NCI-H460 (cell line): ENCODE results near the gene SUMF1. TPM values are rescaled to one million over a fixed set of nuclear protein-coding genes. Genes with fewer than 3 reads are reported as not detected.

Experiments
- DNase-seq: peaks from one replicate; pipeline ENCODE4 v3.0.0-alpha.2; 2016; ENCODE audit warnings: low read depth; ENCODE audit errors: extremely low read depth
- total RNA-seq: library from RNA; depleted of rRNA; stranded (reverse); fragments of >200 nt; shearing (Covaris generic); gene quantifications from 2 replicates; pipeline ENCODE4 v1.2.3, GENCODE V29; 2014

Gene SUMF1
- total RNA-seq, 1 experiment from 2014 or later: 16.9 TPM

DNA sequence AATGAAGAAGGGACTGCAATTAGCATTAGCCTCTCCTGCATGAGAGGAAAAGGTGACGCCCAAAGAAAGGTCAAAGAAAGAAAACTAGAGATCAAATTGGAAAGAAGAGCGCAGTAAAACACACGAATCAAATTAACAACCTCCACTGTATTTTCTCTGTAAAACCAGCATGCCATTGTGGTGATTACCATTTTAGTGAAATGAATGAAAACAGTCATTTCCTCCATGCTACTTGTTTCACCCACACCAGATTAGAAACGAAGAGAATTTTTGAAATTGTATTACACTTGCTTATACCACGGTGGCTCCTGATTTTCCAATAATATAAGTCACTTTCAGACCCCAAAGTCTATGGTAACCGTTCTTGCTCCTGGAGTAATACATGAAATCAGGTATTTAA is 71.6 kb downstream of the SUMF1 start:
- no peak for DNase-seq

DNA sequence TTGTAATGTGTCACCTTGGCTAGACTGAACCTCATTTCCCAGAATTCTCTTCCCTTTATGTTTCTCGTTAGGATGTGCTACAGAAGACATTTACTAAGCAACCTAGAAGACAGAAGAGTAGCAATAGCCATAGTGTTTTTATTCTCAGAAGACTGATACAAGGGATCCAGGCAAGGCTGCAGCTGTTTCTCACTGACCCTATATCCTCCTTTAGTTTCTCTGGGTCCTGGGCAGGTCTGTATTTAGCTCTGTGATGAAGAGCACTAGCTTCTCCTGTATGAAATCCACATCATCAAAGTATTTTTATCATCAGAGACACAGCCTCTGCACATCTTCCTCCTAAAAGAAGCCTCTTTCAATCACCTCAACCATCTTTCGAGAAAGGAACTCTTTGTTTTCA is 72.5 kb downstream of the SUMF1 start:
- DNase-seq: no peak

DNA sequence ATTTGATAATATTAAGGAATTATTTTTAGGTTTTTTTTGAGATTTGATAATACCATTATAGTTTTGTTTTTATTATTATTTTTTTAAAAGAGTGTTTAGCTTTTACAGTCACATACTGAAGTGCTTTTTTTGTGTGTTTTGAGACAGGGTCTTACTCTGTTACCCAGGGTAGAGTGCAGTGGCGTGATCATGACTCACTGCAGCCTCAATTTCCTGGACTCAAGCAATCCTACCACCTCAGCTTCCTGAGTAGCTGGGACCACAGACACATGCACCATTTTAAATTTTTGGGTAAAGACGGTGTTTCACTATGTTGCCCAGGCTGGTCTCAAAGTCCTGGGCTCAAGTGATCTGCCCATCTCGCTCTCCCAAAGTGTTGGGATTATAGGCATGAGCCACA is 73.0 kb downstream of the SUMF1 start:
- no peak for DNase-seq

GRCh38 chr3:4392992-4393391 is 74.1 kb downstream of the SUMF1 start:
- DNase-seq: no peak

GRCh38 chr3:4387210-4388204 is 79.6 kb downstream of the SUMF1 start:
- no peak for DNase-seq

- DNase-seq: no peak
Observed at GRCh38 chr3:4385201-4385600, 81.9 kb downstream of the SUMF1 start.

- DNase-seq: no peak
Observed at GRCh38 chr3:4380013-4380412, 87.1 kb downstream of the SUMF1 start.

DNA sequence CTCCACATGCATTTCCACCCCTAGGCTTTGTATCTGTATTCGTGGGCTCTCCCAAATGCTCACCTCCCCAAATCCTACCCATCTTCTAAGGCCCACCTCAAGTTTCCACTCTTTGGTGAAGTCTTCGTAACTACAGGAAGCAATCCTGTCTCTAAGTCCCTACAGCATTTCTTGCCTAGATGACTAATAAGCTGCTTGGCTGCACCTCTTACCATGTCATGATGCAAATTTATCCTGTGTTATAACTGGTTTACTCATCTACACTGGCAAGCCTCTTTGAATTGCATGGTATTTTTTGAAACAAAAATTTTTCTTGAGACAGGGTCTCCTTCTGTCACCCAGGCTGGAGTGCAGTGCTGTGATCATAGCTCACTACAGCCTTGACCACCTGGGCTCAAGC is 90.6 kb downstream of the SUMF1 start:
- no peak for DNase-seq

- DNase-seq: no peak
Observed at GRCh38 chr3:4375911-4376310, 91.2 kb downstream of the SUMF1 start.

GRCh38 chr3:4373669-4374068 is 93.4 kb downstream of the SUMF1 start:
- no peak for DNase-seq

- no peak for DNase-seq
Observed at GRCh38 chr3:4362523-4362922, 104.5 kb downstream of the SUMF1 start.

DNA sequence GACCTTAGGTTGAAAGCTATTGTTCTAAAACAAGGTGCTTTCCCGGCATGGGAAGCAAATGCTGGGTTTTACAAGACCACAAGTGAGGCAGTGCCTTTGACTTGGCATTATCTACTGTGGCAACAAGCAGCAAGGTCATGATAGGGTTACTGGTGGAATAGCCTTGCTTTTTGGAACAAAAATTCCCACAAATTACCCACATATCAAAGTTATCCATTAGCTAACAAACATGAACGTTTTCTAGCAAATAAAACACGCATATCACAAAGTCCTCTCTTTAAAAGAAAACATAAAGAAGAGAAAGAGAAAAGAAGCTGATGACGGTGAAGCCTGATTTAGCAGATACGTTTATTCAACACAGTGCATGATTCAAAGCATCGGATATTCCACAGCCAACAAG is 106.3 kb downstream of the SUMF1 start:
- DNase-seq: no peak

- DNase-seq: no peak
Observed at GRCh38 chr3:4359805-4360502, 107.1 kb downstream of the SUMF1 start.

GRCh38 chr3:4358273-4358672 is 108.8 kb downstream of the SUMF1 start:
- no peak for DNase-seq

DNA sequence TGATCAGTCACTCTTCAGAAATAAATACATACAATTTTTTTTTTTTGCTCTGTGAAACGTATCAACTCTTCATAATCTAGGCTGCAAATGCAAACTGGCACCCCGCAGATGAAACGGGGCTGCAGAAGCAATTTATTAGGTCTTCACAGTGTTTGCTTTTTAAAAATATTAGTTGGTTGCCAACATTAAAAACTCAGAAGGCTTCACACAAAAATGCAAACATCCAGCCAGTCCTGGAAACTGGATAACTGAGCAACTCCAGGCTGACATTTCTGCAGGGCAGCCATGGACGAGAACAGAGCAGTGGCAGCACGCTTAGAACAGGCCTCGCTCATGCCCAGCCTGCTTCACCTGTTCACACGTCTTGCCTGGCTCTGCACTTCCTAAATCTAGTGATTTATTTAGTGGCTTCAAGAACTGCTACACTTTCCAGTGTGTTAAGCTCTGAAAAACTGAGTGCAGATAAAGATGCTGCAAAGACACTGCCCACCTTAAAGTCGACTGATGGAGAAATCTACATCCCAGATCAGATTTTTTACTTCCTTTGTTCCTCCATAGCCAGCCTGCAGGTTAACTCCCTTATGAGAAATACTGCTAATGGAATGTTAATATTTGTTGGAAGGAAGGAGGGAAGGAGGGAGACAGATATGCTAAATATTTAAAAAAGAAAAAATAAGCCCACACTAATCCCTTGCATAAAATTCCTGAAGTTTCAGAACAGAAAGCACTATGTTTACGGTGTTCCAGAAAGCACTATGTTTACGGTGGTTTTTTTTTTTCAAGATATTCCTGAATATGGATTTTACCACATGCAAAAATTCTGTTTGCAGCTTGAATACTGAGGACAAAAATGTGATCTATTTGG is 110.3 kb downstream of the SUMF1 start:
- no peak for DNase-seq

DNA sequence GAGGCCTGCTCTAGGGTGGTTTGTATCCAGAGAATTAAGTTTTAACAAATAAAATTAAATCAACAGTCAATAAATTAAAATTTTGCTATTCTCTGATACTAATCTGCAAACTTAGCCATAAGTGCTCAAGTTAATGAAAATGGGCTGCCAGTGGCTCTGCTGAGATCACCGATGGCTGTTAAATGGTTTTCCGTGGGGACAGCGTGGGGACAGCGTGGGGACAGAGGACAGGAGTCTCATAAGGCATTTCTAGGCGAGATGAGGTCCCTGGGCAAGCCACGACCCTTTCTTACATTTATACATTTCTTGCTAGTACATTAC is 110.9 kb downstream of the SUMF1 start:
- DNase-seq: no peak

DNA sequence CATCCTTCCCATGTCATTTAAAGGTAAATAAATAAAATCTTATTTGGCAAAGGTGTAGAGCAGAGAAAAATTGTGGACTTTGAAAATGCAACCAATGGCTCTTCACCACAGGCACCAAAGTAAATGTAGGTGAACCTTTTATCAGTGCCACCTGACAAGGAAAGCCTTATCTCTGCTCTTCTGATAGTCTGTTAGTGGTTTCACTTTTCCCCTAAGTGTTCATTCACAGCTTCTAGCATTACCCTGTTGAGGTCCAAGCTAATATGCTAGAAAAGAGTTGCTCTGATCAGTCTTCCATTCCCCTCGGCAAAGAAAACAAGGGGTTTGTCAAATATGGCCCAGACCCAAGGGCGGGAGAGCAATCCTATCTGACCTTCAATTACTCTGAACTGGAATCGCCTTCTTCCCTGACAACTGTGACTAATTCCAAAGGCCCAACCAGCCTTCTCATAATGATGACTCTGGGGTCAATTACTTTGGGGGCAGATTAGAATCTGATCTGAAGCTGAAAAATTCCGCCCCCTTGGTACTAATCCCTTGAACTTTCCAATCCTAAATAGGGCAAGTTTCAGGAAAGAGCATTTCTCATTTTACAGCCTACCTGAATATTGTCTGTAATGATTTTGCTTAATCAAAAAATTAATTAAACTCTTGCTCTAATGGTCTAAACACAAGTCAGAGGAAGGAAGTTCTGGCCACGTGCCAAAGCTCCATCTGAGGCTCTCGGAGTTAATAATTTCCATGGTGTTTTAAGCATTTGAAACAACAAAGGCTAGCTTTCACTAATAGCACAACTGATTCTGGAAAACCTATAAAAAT is 111.5 kb downstream of the SUMF1 start:
- no peak for DNase-seq

DNA sequence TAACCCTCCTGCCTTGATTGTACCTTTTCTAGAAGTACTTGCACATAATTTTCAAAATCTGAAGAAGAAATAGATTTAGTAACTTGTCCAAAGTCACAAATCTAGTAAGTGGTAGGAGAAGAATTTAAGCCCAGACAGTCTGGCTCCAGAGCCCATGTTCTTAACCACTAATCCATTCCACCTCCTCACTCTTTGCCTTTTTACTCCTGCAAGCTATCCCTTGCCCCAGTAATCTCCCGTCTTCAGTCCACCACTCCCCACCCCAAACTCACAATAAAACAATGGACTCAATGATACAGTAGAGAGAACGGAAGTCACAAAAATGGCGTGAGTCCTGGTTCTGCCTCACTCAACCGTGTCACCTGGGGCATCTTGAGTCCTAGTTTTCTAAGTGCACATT is 115.2 kb downstream of the SUMF1 start:
- no peak for DNase-seq

GRCh38 chr3:4351164-4351855 is 115.8 kb downstream of the SUMF1 start:
- DNase-seq: no peak

- DNase-seq: peak; percentile 53
Observed at GRCh38 chr3:4350789-4351163, 116.3 kb downstream of the SUMF1 start.
